HL-60 (cell line): Measurements from ENCODE around the gene RNF40.

ENCODE experiments used
- DNase-seq, 2 experiments: peaks; one replicate each; pipeline ENCODE4 v3.0.0-alpha.2; 2010 to 2020; ENCODE audit warnings: low read depth in 1 of 2, low spot score in 1 of 2
- H3K27ac ChIP-seq: fragments of 250-450 bp; sonication (Bioruptor Pico); replicated peaks from 2 replicates; pipeline ENCODE4 v1.5.1; 2020; ENCODE audit warnings: mild to moderate bottlenecking, moderate library complexity
- H3K27me3 ChIP-seq: fragments of 250-450 bp; sonication (Bioruptor Pico); 2 replicates; pipeline ENCODE4 v1.5.1; 2021; ENCODE audit warnings: mild to moderate bottlenecking, moderate library complexity; ENCODE audit not compliant: insufficient read depth, poor library complexity, severe bottlenecking
- H3K4me3 ChIP-seq: replicated peaks from 2 replicates; pipeline ENCODE4 v1.5.1; 2011; ENCODE audit warnings: mild to moderate bottlenecking, control low read depth, low read length; ENCODE audit not compliant: insufficient read depth
- GABPA ChIP-seq: IDR thresholded peaks from 2 replicates; pipeline ENCODE4 v1.6.1; 2012; ENCODE audit warnings: low read depth
- POLR2AphosphoS5 ChIP-seq: IDR thresholded peaks from 2 replicates; pipeline ENCODE4 v1.6.1; 2012; ENCODE audit warnings: low read depth
- REST ChIP-seq: IDR thresholded peaks from 2 replicates; pipeline ENCODE4 v1.6.1; 2012; ENCODE audit warnings: low read depth; ENCODE audit not compliant: insufficient replicate concordance
- SPI1 ChIP-seq: IDR thresholded peaks from 2 replicates; pipeline ENCODE4 v1.6.1; 2012; ENCODE audit warnings: low read depth, mild to moderate bottlenecking, borderline replicate concordance
- TF ChIP-seq, protein P1 (sequence below): IDR thresholded peaks from one replicate; pipeline ENCODE4 v1.5.1; 2011; ENCODE audit warnings: low read length, control low read depth, inconsistent platforms; ENCODE audit not compliant: insufficient read depth

RNF40 gene

GRCh38 chr16:30720694-30721093 lies 41.4 kb upstream of the RNF40 start:
- Histone ChIP-seq H3K4me3 (no peak overlapping the region), H3K27ac (no peak overlapping the region), H3K27me3 (no peaks in the 10 kb centered on the region)
- no peak for TF ChIP-seq SPI1
- TF ChIP-seq GABPA = no peak
- TF ChIP-seq REST = no peak
- DNase-seq = no peak

- H3K4me3 ChIP-seq = no peak overlapping the region
- TF ChIP-seq POLR2AphosphoS5 (no peak), REST (no peak), GABPA (no peak), SPI1 (no peak)
- TF ChIP-seq, protein P1, sequence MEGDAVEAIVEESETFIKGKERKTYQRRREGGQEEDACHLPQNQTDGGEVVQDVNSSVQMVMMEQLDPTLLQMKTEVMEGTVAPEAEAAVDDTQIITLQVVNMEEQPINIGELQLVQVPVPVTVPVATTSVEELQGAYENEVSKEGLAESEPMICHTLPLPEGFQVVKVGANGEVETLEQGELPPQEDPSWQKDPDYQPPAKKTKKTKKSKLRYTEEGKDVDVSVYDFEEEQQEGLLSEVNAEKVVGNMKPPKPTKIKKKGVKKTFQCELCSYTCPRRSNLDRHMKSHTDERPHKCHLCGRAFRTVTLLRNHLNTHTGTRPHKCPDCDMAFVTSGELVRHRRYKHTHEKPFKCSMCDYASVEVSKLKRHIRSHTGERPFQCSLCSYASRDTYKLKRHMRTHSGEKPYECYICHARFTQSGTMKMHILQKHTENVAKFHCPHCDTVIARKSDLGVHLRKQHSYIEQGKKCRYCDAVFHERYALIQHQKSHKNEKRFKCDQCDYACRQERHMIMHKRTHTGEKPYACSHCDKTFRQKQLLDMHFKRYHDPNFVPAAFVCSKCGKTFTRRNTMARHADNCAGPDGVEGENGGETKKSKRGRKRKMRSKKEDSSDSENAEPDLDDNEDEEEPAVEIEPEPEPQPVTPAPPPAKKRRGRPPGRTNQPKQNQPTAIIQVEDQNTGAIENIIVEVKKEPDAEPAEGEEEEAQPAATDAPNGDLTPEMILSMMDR = no peak
- DNase-seq = no peak
- no peak overlapping the region for H3K27ac ChIP-seq
- H3K27me3 ChIP-seq = no peaks in the 10 kb centered on the region
Observed at GRCh38 chr16:30721167-30721566, 41.0 kb upstream of the RNF40 start.

DNA sequence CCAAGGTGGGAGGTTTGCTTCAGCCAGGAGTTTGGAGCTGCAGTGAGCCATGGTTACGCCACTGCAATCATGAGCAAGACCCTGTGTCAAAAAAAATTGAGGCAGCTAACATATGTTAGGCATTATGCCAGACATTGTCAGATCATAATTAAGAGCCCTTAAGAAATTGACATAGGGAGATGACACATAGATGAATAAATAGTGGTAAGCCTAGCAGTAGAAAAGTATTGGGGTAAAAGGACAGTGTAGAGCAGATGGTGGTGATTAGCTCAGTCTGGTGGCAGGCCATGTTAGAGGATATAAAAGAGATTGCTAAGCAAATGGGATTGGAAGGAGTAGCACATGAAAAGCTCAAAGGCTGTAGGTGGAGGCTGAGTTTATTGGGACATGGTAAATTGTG lies 40.5 kb upstream of the RNF40 start:
- Histone ChIP-seq H3K27ac (no peak overlapping the region), H3K4me3 (no peak overlapping the region), H3K27me3 (no peaks in the 10 kb centered on the region)
- TF ChIP-seq SPI1 = no peak
- TF ChIP-seq, protein P1 = no peak
- TF ChIP-seq POLR2AphosphoS5 = no peak
- TF ChIP-seq GABPA = no peak
- no peak for TF ChIP-seq REST
- DNase-seq = no peak

- no peak for DNase-seq
- no peak overlapping the region for H3K4me3 ChIP-seq
- no peak overlapping the region for H3K27ac ChIP-seq
- no peak for TF ChIP-seq POLR2AphosphoS5
- TF ChIP-seq, protein P1 = no peak
- TF ChIP-seq SPI1 = no peak
- no peak for TF ChIP-seq GABPA
- no peak for TF ChIP-seq REST
- H3K27me3 ChIP-seq = no peaks in the 10 kb centered on the region
Observed at GRCh38 chr16:30722443-30722842, 39.7 kb upstream of the RNF40 start.
